Heart right ventricle (tissue), 16 donors: ENCODE measurements around the gene TMEM126A. TPM values are rescaled to one million over a fixed set of nuclear protein-coding genes. Genes with fewer than 3 reads are reported as not detected.

Experiments
- ATAC-seq, 8 donors: fragments of 200-7000 bp; cut with Tn5 transposase; one replicate each; pipeline ENCODE4 v1.9.1; 2020; ENCODE audit warnings: mild to moderate bottlenecking in 8 of 8, moderate library complexity in 8 of 8, moderate number of reproducible peaks in 1 of 8
- DNase-seq, 2 donors: peaks; one replicate each; pipeline ENCODE4 v3.0.0-alpha.2; 2020
- H3K27ac ChIP-seq, 10 donors: fragments of 200-600 bp; sonication (generic) in 2 of 10; one replicate each; pipeline versions ENCODE4 v1.5.0 to v1.8.0; 2020 to 2022; ENCODE audit warnings: mild to moderate bottlenecking in 3 of 10
- H3K27me3 ChIP-seq, 7 donors: fragments of 200-600 bp; one replicate each; pipeline ENCODE4 v1.8.0; 2021 to 2022; ENCODE audit warnings: mild to moderate bottlenecking in 2 of 7
- H3K36me3 ChIP-seq, 9 donors: fragments of 200-600 bp; sonication (generic) in 1 of 9; one replicate each; pipeline versions ENCODE4 v1.5.0 to v1.8.0; 2020 to 2022; ENCODE audit warnings: mild to moderate bottlenecking in 2 of 9
- H3K4me1 ChIP-seq, 9 donors: fragments of 200-600 bp; sonication (generic) in 1 of 9; one replicate each; pipeline versions ENCODE4 v1.5.0 to v1.8.0; 2020 to 2022; ENCODE audit warnings: mild to moderate bottlenecking in 4 of 9
- H3K4me3 ChIP-seq, 10 donors: fragments of 200-600 bp; sonication (generic) in 2 of 10; one replicate each; pipeline versions ENCODE4 v1.5.0 to v1.8.0; 2020 to 2022; ENCODE audit warnings: mild to moderate bottlenecking in 7 of 10, moderate library complexity in 2 of 10
- H3K9me3 ChIP-seq, 11 donors: fragments of 200-600 bp in 10 of 11; sonication (generic) in 2 of 11; one replicate each; pipeline versions ENCODE4 v1.5.0 to v1.8.0; 2013 to 2022; ENCODE audit warnings: mild to moderate bottlenecking in 2 of 11, control low read depth in 1 of 11, moderate library complexity in 1 of 11
- CTCF ChIP-seq, 9 donors: fragments of 200-600 bp; sonication (generic) in 2 of 9; IDR thresholded peaks; one replicate each; pipeline versions ENCODE4 v1.5.0 to v1.8.0; 2021 to 2022; ENCODE audit warnings: antibody characterized with exemption in 9 of 9, mild to moderate bottlenecking in 5 of 9, moderate library complexity in 1 of 9
- WGBS, 2 donors: extraction: QIAGEN DNeasy Blood & Tissue Kit; methylation state at CpG; one replicate each; pipeline ENCODE4 v1.1.7; 2013; ENCODE audit warnings: inconsistent platforms in 1 of 2; 5-methylcytosine and 5-hydroxymethylcytosine counted together
- intact Hi-C, 10 donors: fragments of 100-400 bp; cut with DNase I; formaldehyde crosslinking; loops; one replicate each; pipeline versions ENCODE4 v1.11.1 to v1.14.2; 2022
- polyA plus RNA-seq, 2 donors: library from polyadenylated mRNA; stranded (reverse); fragments of 200-250 nt; gene quantifications; one replicate each; pipeline ENCODE4 v1.2.3, GENCODE V29; 2013
- total RNA-seq, 10 donors: library from RNA; stranded (reverse); fragmentation: NEBNext Ultra II Directional in 3 of 10; extraction: Animal tissue kit (Norgen Biotek cat#: 25700) in 3 of 10; gene quantifications; one replicate each; pipeline versions ENCODE4 v1.2.1 to v1.2.4, GENCODE V29; 2021 to 2023
- donor health status: Arrhythmogenic right ventricular cardiomyopathy.
- donor health status: ischemic (EF 13 %, LVEDD 7.1; RV severe dilation, severe dysfunction).
- donor health status: healthy with polysubstance abuse.
- donor health status: DM: no; HTN: yes; CAD: no.
- donor health status: DM: no; HTN: no; CAD: no.
- donor health status: ischemic (EF 25% LVEDD 6.9; RV normal size, moderate dysfunction).
- donor health status: ischemic (EF 25% LVEDD 5.7; RV mildly dilated, moderate dysfunction).
- donor health status: healthy.
- donor health status: DM: yes; HTN: yes; CAD: no.
- donor health status: Ischemic cardiomyopathy.
- donor health status: ischemic (EF 35%, LVEDD 5.7; RV mildly dilated, moderate dysfunction).
- donor health status: nonischemic (EF 11% LVEDD 7.7; RV severe dilation, severe dysfunction).
- donor health status: DM: yes; HTN: yes; CAD: no.
- donor health status: PGD.
- donor health status: ischemic (EF 29% LVEDD 5.4; RV normal size, mild dysfunction).
- donor health status: nonischemic (EF 23%, LVEDD 6.1; RV moderate dilation, normal function).

The TMEM126A gene
- total and polyA plus RNA-seq, 12 donors, result 56.9 to 153 (median 67.6) TPM

DNA sequence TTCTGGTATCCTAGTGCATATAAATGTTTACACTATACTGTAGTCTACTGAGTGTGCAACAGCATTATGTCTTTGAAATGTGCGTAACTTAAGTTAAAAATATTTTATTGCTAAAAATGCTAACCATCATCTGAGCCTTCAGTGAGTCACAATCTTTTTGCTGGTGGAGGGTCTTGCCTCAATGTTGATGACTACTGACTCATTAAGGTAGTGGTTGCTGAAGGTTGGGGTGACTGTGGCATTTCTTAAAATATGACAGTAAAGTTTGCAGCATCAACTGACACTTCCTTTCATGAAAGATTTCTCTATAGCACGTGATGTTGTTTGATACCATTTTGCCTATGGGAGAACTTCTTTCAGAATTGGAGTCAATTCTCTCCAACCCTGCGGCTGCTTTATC lies 25.6 kb downstream of the TMEM126A start:
- no peak for TF ChIP-seq CTCF (IDR thresholded peaks at IDR 0.05)
- DNase-seq (no peak), ATAC-seq (no peak)
- intact Hi-C loops, result no loop called here
- no peak overlapping the region for H3K27ac ChIP-seq
- H3K36me3 ChIP-seq, result no peaks in the 10 kb centered on the region
- no peak overlapping the region for H3K4me3 ChIP-seq
- H3K27me3 ChIP-seq, result no peaks in the 10 kb centered on the region
- 88 to 92% methylated on average over 3 of the region's 3 CpGs for WGBS, 2 donors
- H3K9me3 ChIP-seq, result peaks cover 0 to 9% (median 0%) of the 10 kb centered on the region in 11 donors
- H3K4me1 ChIP-seq, result no peaks in the 10 kb centered on the region

DNA sequence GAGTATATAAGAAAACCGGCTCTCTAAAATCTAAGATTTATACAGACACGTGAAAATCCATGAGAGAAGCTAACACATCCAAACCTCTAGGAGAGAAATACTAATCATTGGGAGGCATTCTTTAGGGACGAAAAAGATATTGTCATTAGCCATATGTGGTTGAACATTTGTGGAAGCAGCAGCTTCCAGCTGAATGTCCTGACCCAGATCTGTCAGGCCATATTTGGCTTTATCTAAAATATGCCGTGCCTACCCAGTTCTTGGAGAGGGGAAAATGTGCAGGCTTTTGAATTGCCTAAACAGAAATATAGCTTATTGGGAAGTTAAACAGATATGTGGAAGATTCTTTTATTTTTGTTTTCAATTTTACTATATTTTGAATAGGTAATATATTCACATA lies 31.8 kb downstream of the TMEM126A start:
- no peak overlapping the region for H3K27ac ChIP-seq
- H3K27me3 ChIP-seq, result no peaks in the 10 kb centered on the region
- H3K4me3 ChIP-seq, result no peak overlapping the region
- peaks cover 0 to 2% (median 0%) of the 10 kb centered on the region in 11 donors for H3K9me3 ChIP-seq
- no peak for TF ChIP-seq CTCF (IDR thresholded peaks at IDR 0.05)
- peaks cover 0 to 26% (median 7%) of the 10 kb centered on the region in 9 donors for H3K4me1 ChIP-seq
- no peaks in the 10 kb centered on the region for H3K36me3 ChIP-seq
- intact Hi-C loops, result no loop called here
- no peak for ATAC-seq
- whole genome bisulfite sequencing, 2 donors, result 68 to 75% methylated on average over 4 of the region's 4 CpGs
- no peak for DNase-seq

- Histone ChIP-seq H3K36me3 (no peaks in the 10 kb centered on the region), H3K27me3 (no peaks in the 10 kb centered on the region), H3K4me1 (peaks cover 0 to 38% (median 9%) of the 10 kb centered on the region in 9 donors), H3K9me3 (no peaks in the 10 kb centered on the region), H3K4me3 (no peak overlapping the region), H3K27ac (no peak overlapping the region)
- DNase-seq (no peak), ATAC-seq (no peak)
- WGBS, 2 donors, result 71 to 75% methylated on average over 1 of the region's 1 CpG
- intact Hi-C loops, result no loop called here
- TF ChIP-seq CTCF (IDR thresholded peaks at IDR 0.05), result no peak
Observed at GRCh38 chr11:85680897-85681296, 33.1 kb downstream of the TMEM126A start.

GRCh38 chr11:85682330-85683305 lies 34.9 kb downstream of the TMEM126A start:
- Histone ChIP-seq H3K9me3 (no peaks in the 10 kb centered on the region), H3K27ac (peak overlapping the region in 8 of 10 donors; percentile 3 to 70 (median 44)), H3K36me3 (no peaks in the 10 kb centered on the region), H3K27me3 (no peaks in the 10 kb centered on the region), H3K4me1 (peaks cover 0 to 45% (median 16%) of the 10 kb centered on the region in 9 donors), H3K4me3 (peak overlapping the region; percentile 53 to 68 (median 62))
- ATAC-seq (peak in 7 of 8 donors; percentile 50 to 84 (median 75)), DNase-seq (peak; percentile 72 to 84)
- intact Hi-C loops, result no loop called here
- no peak for TF ChIP-seq CTCF (IDR thresholded peaks at IDR 0.05)
- WGBS, 2 donors, result 19 to 23% methylated on average over 43 of the region's 43 CpGs
